ENCODE results near the gene CRTC2.

CRTC2 gene

DNA sequence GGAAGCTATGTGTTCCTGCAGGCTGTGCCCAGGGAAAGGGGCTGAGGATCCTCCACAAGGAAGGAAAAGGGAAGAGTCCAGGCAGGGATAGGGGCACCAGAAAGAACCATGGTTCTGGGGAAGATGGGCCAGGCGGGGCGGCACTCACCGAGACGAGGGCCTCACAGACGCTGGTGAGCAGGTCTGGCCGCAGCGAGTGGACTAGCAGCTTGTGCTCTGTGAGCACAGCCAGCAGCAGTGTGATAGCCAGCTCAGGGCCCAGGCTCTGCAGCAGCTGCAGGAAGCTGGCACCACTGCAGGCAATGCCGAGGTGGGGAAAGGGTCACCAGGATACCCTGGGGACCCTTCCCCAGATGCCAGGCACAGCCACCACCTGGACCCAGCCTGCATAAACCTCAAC is 17.7 kb downstream of the CRTC2 start:
- TF ChIP-seq, protein P1, sequence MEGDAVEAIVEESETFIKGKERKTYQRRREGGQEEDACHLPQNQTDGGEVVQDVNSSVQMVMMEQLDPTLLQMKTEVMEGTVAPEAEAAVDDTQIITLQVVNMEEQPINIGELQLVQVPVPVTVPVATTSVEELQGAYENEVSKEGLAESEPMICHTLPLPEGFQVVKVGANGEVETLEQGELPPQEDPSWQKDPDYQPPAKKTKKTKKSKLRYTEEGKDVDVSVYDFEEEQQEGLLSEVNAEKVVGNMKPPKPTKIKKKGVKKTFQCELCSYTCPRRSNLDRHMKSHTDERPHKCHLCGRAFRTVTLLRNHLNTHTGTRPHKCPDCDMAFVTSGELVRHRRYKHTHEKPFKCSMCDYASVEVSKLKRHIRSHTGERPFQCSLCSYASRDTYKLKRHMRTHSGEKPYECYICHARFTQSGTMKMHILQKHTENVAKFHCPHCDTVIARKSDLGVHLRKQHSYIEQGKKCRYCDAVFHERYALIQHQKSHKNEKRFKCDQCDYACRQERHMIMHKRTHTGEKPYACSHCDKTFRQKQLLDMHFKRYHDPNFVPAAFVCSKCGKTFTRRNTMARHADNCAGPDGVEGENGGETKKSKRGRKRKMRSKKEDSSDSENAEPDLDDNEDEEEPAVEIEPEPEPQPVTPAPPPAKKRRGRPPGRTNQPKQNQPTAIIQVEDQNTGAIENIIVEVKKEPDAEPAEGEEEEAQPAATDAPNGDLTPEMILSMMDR (conservative IDR thresholded peaks at IDR 0.05; ENCODE audit: low read depth, low read length) = no peak
- H3K4me3 ChIP-seq (ENCODE audit: low read length) = no peak overlapping the region
- no peak for DNase-seq (ENCODE audit: low read depth)

DNA sequence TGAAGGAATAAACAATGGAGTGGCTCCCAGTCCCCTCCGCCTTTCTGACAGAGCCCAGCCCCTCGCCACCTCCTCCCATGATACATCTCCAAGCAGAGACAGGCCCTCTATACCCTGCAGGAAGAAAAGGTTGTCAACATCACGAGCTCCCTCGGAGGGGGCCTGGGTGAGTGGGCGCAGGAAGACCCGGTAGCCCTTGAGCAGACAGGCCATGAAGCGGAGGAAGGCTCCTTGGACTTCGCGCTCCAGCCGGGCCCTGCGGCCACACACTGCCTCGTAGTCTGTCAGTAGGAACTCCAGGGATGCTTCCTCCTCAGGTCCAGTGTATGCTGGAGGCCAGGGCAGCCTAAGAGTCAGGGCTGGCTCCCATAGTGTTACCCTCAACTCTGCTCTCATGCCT is 18.9 kb downstream of the CRTC2 start:
- H3K4me3 ChIP-seq (ENCODE audit: low read length) = no peak overlapping the region
- DNase-seq (ENCODE audit: low read depth) = no peak
- TF ChIP-seq, protein P1 (conservative IDR thresholded peaks at IDR 0.05; ENCODE audit: low read depth, low read length) = no peak

DNA sequence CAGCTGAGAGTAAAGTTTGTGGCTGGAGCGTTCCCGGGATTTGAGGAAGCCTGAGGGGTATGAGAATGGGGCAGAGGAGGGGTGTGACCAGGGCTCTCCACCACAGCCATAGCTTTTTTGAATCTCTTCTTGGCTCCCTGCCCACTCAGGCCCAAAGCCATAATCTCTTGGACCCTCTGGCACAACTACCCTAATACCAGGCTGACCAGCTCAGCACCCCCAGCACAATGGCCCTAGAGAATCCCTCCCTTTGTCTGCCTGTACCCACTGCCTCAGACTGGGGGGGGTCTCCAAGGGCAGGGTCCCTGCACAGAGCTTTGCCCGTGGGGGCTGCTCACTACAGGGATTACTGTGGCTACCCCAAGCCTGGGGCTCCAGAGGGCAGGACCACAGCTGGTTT is 19.4 kb downstream of the CRTC2 start:
- no peak for DNase-seq (ENCODE audit: low read depth)
- TF ChIP-seq, protein P1 (conservative IDR thresholded peaks at IDR 0.05; ENCODE audit: low read depth, low read length) = no peak
- H3K4me3 ChIP-seq (ENCODE audit: low read length) = no peak overlapping the region

DNA sequence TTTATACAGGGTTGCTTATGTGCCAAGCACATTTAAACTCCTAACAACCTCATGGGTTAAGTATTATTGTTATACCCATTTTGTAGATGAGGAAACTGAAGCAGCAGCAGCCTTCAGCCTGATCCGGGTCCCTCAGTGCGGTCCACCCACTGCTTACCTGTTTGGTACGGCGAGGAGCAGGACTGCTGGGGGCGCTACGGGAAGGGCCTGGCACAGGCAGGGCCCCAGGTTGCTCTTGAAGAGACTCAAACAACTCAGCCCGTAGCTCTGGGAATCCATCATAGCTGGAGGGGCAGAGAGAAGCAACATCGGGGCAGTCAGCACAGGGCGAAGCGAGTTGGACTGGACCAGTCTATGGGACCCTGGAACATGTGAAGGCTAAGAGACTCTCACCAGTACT is 21.1 kb downstream of the CRTC2 start:
- TF ChIP-seq, protein P1 (conservative IDR thresholded peaks at IDR 0.05; ENCODE audit: low read depth, low read length) = no peak
- no peak overlapping the region for H3K4me3 ChIP-seq (ENCODE audit: low read length)
- DNase-seq (ENCODE audit: low read depth) = no peak

DNA sequence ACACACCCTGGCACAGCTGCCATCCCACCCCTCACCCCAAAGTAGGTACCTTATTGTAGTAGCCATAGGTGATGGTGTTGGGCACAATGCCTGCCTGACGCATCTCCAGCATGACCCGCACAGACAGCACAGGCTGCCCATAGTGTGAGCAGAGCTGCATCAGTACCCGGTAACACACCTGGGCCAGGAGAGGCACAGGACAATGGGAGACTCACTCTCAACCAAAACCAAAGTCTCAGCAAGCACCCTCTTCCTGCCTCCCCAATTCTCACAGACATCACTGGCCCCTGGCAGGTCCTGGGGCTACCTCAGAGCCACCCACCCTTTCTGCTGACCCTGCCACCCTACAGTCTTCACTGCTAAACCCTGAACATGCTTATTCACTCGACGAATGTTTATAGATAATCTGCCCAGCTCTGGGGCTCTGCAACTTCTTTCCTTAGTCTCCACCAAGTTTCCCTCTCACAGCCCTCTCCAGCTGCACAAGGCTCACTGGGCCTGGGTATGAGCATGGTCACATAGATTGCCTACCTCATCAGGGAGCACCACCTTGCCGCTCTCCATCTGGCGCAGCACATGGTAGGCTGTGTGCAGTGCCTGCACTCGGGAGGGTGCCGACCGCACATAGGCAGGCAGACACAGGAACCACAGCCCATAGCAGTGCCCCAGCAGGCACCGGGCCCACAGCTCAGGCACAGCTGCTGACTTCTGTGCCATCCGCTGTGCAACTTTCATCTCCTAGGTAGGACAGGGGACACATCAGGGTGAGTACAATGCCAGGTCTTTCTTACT is 22.2 kb downstream of the CRTC2 start:
- TF ChIP-seq, protein P1 (conservative IDR thresholded peaks at IDR 0.05; ENCODE audit: low read depth, low read length) = no peak
- DNase-seq (ENCODE audit: low read depth) = no peak
- H3K4me3 ChIP-seq (ENCODE audit: low read length) = no peak overlapping the region

DNA sequence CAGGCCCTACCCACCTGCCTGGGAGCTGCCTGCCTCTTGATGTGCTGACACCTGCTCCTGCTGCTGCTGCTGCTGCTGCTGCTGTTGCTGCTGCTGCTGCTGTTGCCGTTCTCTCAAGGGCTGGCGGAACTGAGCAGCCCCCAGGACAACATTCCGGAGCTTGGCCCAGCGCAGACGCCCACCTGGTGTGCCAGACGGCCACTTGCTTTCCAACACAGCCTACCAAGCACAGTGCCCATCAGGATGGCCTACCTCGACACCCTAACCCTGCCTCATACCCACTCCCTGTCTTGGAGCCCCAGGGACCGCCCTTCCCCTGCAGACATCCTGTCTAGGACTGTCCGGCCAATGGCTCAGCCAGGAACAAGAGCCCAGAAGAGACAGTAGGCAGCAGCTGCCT is 23.7 kb downstream of the CRTC2 start:
- no peak for DNase-seq (ENCODE audit: low read depth)
- TF ChIP-seq, protein P1 (conservative IDR thresholded peaks at IDR 0.05; ENCODE audit: low read depth, low read length) = no peak
- H3K4me3 ChIP-seq (ENCODE audit: low read length) = no peak overlapping the region

DNA sequence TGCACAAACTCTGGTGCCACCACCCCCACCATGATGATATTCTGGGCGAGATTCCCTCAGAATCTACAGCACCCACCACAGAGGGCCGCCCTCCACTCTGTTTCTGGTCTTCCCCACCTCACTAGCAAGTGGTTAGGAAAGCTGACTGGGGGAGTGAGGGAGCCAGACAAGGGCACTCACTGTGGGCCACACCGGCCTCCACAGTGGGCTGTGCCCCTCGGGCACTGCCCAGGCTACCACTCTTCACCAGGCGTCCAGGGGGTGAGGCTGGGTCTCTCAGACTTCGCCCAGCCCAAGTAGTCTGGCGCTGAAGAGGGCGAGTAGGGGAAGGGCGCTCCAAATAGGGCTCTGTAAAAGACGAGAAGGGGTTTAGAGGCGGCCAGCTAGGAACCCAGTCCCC is 24.5 kb downstream of the CRTC2 start:
- TF ChIP-seq, protein P1 (conservative IDR thresholded peaks at IDR 0.05; ENCODE audit: low read depth, low read length) = no peak
- no peak for DNase-seq (ENCODE audit: low read depth)

More for the DNA sequence above, 24.5 kb downstream of the CRTC2 start:
- no peak overlapping the region for H3K4me3 ChIP-seq (ENCODE audit: low read length)
